Spleen (tissue), 7 donors: Measurements from ENCODE around the gene TEX22.

ENCODE experiments used
- POLR2A ChIP-seq, 3 donors: fragments of 450-650 bp; IDR thresholded peaks; one replicate each; pipeline ENCODE4 v1.5.1; 2017; ENCODE audit warnings: antibody characterized with exemption in 3 of 3, mild to moderate bottlenecking in 1 of 3
- POLR2AphosphoS5 ChIP-seq, 3 donors: sonication (generic); formaldehyde crosslinking; IDR thresholded peaks; one replicate each; pipeline ENCODE4 v1.5.1; 2017; ENCODE audit warnings: antibody characterized with exemption in 3 of 3
- TF ChIP-seq, protein P1 (sequence below), 11 experiments: fragments of 200-600 bp in 7 of 11; fragments of 450-650 bp in 4 of 11; sonication (generic) in 4 of 11; IDR thresholded peaks in 8 of 11; conservative IDR thresholded peaks in 3 of 11; 1 replicate in 7 of 11; 2 replicates in 4 of 11; pipeline versions ENCODE4 v1.4.0 to v1.8.0; 2016 to 2021; ENCODE audit warnings: antibody characterized with exemption in 11 of 11, inconsistent platforms in 4 of 11, mild to moderate bottlenecking in 1 of 11
- donor health status: DM: no; HTN: no; CAD: no; lungs with moderate emphysema.
- donor health status: DM: no; HTN: no; CAD: no.
- donor health status: DM: no; HTN: no; CAD: no.

DNA sequence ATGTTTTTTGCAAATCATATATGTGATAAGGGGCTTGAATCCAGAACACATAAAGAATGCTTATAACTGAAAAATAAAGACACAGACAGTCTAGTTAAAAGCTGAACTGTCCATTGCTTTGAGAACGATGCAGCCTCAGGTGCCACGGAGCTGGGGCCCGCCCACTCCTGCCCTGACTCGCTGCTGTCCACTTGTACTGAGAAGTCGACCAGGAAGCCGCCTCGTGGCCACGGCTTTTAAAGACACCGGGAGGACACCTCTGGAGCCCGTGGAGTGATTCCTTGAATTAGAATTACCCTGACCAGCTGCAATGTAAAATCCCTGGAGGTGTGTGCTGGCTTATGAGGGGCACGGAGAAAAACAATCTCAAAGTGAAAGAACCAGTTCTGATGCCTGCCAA, 23.9 kb upstream of the TEX22 start:
- TF ChIP-seq, protein P1, sequence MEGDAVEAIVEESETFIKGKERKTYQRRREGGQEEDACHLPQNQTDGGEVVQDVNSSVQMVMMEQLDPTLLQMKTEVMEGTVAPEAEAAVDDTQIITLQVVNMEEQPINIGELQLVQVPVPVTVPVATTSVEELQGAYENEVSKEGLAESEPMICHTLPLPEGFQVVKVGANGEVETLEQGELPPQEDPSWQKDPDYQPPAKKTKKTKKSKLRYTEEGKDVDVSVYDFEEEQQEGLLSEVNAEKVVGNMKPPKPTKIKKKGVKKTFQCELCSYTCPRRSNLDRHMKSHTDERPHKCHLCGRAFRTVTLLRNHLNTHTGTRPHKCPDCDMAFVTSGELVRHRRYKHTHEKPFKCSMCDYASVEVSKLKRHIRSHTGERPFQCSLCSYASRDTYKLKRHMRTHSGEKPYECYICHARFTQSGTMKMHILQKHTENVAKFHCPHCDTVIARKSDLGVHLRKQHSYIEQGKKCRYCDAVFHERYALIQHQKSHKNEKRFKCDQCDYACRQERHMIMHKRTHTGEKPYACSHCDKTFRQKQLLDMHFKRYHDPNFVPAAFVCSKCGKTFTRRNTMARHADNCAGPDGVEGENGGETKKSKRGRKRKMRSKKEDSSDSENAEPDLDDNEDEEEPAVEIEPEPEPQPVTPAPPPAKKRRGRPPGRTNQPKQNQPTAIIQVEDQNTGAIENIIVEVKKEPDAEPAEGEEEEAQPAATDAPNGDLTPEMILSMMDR (IDR thresholded peaks at IDR 0.05 in 8 of 11, conservative IDR thresholded peaks at IDR 0.05 in 3 of 11), result no peak
- TF ChIP-seq POLR2A (IDR thresholded peaks at IDR 0.05), result no peak
- TF ChIP-seq POLR2AphosphoS5 (IDR thresholded peaks at IDR 0.05), result no peak
